Activated CD4-positive, alpha-beta memory T cell treated with anti-CD3 and anti-CD28 coated beads for 36 hours (primary cell): ENCODE results near the gene SHROOM3. TPM values are rescaled to one million over a fixed set of nuclear protein-coding genes. Genes with fewer than 3 reads are reported as not detected.

ENCODE experiments used
- CTCF ChIA-PET: fragments of 350-600 bp; sonication (Branson Sonifier 250); formaldehyde crosslinking; loops from one replicate; lab custom pipeline; 2021; ENCODE audit warnings: antibody characterized with exemption, inconsistent platforms; lab: Charles Lee
- POLR2A ChIA-PET: fragments of 350-600 bp; sonication (Branson Sonifier 250); formaldehyde crosslinking; loops from one replicate; lab custom pipeline; 2021; ENCODE audit warnings: antibody characterized with exemption; lab: Charles Lee
- DNase-seq: peaks from one replicate; pipeline ENCODE4 v3.0.0-alpha.2; 2020
- H3K27ac Mint-ChIP-seq: one replicate; pipeline ENCODE4 v1.8.0; 2021; ENCODE audit warnings: mixed read lengths
- H3K27me3 Mint-ChIP-seq: one replicate; pipeline ENCODE4 v1.8.0; 2021; ENCODE audit warnings: mixed read lengths
- H3K36me3 Mint-ChIP-seq: one replicate; pipeline ENCODE4 v1.8.0; 2021; ENCODE audit warnings: mixed read lengths
- H3K4me1 Mint-ChIP-seq: one replicate; pipeline ENCODE4 v1.8.0; 2021; ENCODE audit warnings: low read depth, mixed read lengths
- H3K4me3 Mint-ChIP-seq: one replicate; pipeline ENCODE4 v1.8.0; 2021; ENCODE audit warnings: mild to moderate bottlenecking, mixed read lengths
- H3K9me3 Mint-ChIP-seq: one replicate; pipeline ENCODE4 v1.8.0; 2021; ENCODE audit warnings: mixed read lengths
- intact Hi-C: fragments of 100-400 bp; cut with micrococcal nuclease; formaldehyde crosslinking; loops from one replicate; pipeline ENCODE4 v1.15.1; 2023
- total RNA-seq, 2 experiments: library from RNA; stranded (reverse); gene quantifications; one replicate each; pipeline ENCODE4 v1.2.3, GENCODE V29; 2021

SHROOM3 gene
- total RNA-seq, 2 experiments from 2014 or later, result not detected

DNA sequence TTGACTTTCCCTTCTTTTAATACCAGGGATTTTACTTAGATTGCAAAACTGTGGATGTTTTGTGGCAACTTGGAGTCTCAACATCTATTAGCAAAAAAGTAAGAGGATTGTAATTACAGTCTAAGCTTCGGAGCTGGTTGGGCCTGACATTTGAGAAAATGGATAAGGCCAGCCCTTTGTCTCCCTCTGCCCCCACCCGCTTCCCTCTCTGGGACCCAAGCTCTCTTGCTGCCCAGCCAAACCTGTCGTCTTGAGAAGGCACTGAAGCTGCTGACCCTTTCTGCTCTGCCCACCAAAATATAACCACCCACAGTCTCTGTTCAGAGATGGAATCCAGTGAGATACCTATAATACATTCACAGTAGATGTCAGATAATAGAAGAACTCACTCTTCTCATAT lies 49.6 kb downstream of the SHROOM3 start:
- no peak for DNase-seq
- H3K36me3 Mint-ChIP-seq, result no peaks in the 10 kb centered on the region
- no peak overlapping the region for H3K27ac Mint-ChIP-seq
- CTCF ChIA-PET, result no interaction called here
- H3K27me3 Mint-ChIP-seq, result peaks cover 12% of the 10 kb centered on the region
- H3K4me3 Mint-ChIP-seq, result no peak overlapping the region
- POLR2A ChIA-PET, result no interaction called here
- peaks cover 14% of the 10 kb centered on the region for H3K9me3 Mint-ChIP-seq
- H3K4me1 Mint-ChIP-seq, result no peaks in the 10 kb centered on the region
- intact Hi-C loops, result no loop called here

GRCh38 chr4:76485450-76485849 lies 50.4 kb downstream of the SHROOM3 start:
- Mint-ChIP-seq H3K9me3 (peaks cover 15% of the 10 kb centered on the region), H3K27ac (no peak overlapping the region), H3K27me3 (peaks cover 12% of the 10 kb centered on the region), H3K4me3 (no peak overlapping the region), H3K4me1 (no peaks in the 10 kb centered on the region), H3K36me3 (no peaks in the 10 kb centered on the region)
- CTCF ChIA-PET, result no interaction called here
- intact Hi-C loops, result no loop called here
- POLR2A ChIA-PET, result no interaction called here
- DNase-seq, result no peak

GRCh38 chr4:76486588-76487276 lies 51.7 kb downstream of the SHROOM3 start:
- DNase-seq, result no peak
- Mint-ChIP-seq H3K27me3 (peaks cover 6% of the 10 kb centered on the region), H3K36me3 (no peaks in the 10 kb centered on the region), H3K4me3 (no peak overlapping the region), H3K4me1 (no peaks in the 10 kb centered on the region), H3K27ac (no peak overlapping the region), H3K9me3 (peaks cover 11% of the 10 kb centered on the region)
- intact Hi-C loops, result no loop called here
- CTCF ChIA-PET, result no interaction called here
- POLR2A ChIA-PET, result no interaction called here

GRCh38 chr4:76487621-76488020 lies 52.6 kb downstream of the SHROOM3 start:
- H3K4me3 Mint-ChIP-seq, result no peak overlapping the region
- H3K27ac Mint-ChIP-seq, result no peak overlapping the region
- H3K9me3 Mint-ChIP-seq, result peaks cover 7% of the 10 kb centered on the region
- ChIA-PET POLR2A (no interaction called here), CTCF (interaction anchor here (0.8 kb wide), 1 partner anchor 308 kb away, joined by 3 read pairs; no protein-coding TSS in a partner anchor)
- H3K36me3 Mint-ChIP-seq, result no peaks in the 10 kb centered on the region
- intact Hi-C loops, result no loop called here
- no peaks in the 10 kb centered on the region for H3K4me1 Mint-ChIP-seq
- peaks cover 6% of the 10 kb centered on the region for H3K27me3 Mint-ChIP-seq
- DNase-seq, result no peak

GRCh38 chr4:76488455-76488854 lies 53.4 kb downstream of the SHROOM3 start:
- CTCF ChIA-PET, result interaction anchor here (0.6 kb wide), 1 partner anchor 309 kb away, joined by 3 read pairs; no protein-coding TSS in a partner anchor
- no peak overlapping the region for H3K27ac Mint-ChIP-seq
- intact Hi-C loops, result no loop called here
- POLR2A ChIA-PET, result no interaction called here
- peaks cover 8% of the 10 kb centered on the region for H3K27me3 Mint-ChIP-seq
- H3K9me3 Mint-ChIP-seq, result peaks cover 4% of the 10 kb centered on the region
- no peak overlapping the region for H3K4me3 Mint-ChIP-seq
- H3K36me3 Mint-ChIP-seq, result no peaks in the 10 kb centered on the region
- no peaks in the 10 kb centered on the region for H3K4me1 Mint-ChIP-seq
- no peak for DNase-seq

- Mint-ChIP-seq H3K9me3 (peaks cover 3% of the 10 kb centered on the region), H3K4me3 (no peak overlapping the region), H3K27ac (no peak overlapping the region), H3K4me1 (no peaks in the 10 kb centered on the region), H3K36me3 (no peaks in the 10 kb centered on the region), H3K27me3 (peaks cover 10% of the 10 kb centered on the region)
- CTCF ChIA-PET, result interaction anchor here (0.6 kb wide), 1 partner anchor 310 kb away, joined by 3 read pairs; no protein-coding TSS in a partner anchor
- intact Hi-C loops, result no loop called here
- DNase-seq, result no peak
- POLR2A ChIA-PET, result no interaction called here
Observed at GRCh38 chr4:76488888-76489685, 54.1 kb downstream of the SHROOM3 start.

DNA sequence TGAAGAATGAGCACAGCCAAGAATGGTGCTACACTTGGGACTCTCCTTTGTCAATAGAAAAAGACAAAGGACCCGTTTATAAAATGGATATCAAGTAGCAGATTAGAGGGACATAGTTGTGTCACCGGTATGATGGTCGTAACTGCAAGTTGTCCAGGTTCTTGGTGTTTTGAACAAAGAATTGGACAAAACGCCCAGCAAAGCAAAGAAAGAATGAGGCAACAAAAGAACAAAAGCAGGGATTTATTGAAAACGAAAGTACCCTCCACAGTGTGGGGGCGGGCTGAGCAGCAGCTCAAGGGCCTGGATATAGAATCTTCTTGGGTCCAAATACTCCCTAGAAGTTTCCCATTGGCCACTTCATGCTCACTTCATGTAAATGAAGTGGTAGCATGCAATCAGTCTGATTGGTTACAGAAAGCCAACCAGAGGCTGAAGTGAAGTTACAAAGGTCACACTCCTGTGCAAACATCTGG lies 54.7 kb downstream of the SHROOM3 start:
- peaks cover 14% of the 10 kb centered on the region for H3K27me3 Mint-ChIP-seq
- CTCF ChIA-PET, result no interaction called here
- intact Hi-C loops, result no loop called here

GRCh38 chr4:76492055-76492454 lies 57.0 kb downstream of the SHROOM3 start:
- ChIA-PET POLR2A (no interaction called here), CTCF (interaction anchor here (0.6 kb wide), 1 partner anchor 13 kb away, joined by 3 read pairs; no protein-coding TSS in a partner anchor)
- Mint-ChIP-seq H3K27ac (no peak overlapping the region), H3K36me3 (no peaks in the 10 kb centered on the region), H3K9me3 (peaks cover 3% of the 10 kb centered on the region), H3K4me1 (no peaks in the 10 kb centered on the region), H3K27me3 (peaks cover 10% of the 10 kb centered on the region), H3K4me3 (no peak overlapping the region)
- DNase-seq, result no peak
- intact Hi-C loops, result no loop called here

More for the DNA sequence above, 54.7 kb downstream of the SHROOM3 start:
- peaks cover 3% of the 10 kb centered on the region for H3K9me3 Mint-ChIP-seq
- POLR2A ChIA-PET, result no interaction called here
- H3K4me1 Mint-ChIP-seq, result no peaks in the 10 kb centered on the region
- H3K4me3 Mint-ChIP-seq, result no peak overlapping the region
- no peak for DNase-seq
- H3K27ac Mint-ChIP-seq, result no peak overlapping the region
- H3K36me3 Mint-ChIP-seq, result no peaks in the 10 kb centered on the region

- Mint-ChIP-seq H3K4me1 (no peaks in the 10 kb centered on the region), H3K4me3 (no peak overlapping the region), H3K36me3 (no peaks in the 10 kb centered on the region), H3K9me3 (peaks cover 3% of the 10 kb centered on the region), H3K27me3 (peaks cover 8% of the 10 kb centered on the region), H3K27ac (no peak overlapping the region)
- CTCF ChIA-PET, result no interaction called here
- intact Hi-C loops, result no loop called here
- DNase-seq, result no peak
- POLR2A ChIA-PET, result no interaction called here
Observed at GRCh38 chr4:76494243-76494642, 59.2 kb downstream of the SHROOM3 start.

- Mint-ChIP-seq H3K4me1 (no peaks in the 10 kb centered on the region), H3K27ac (no peak overlapping the region), H3K9me3 (no peaks in the 10 kb centered on the region), H3K27me3 (peaks cover 8% of the 10 kb centered on the region), H3K4me3 (no peak overlapping the region), H3K36me3 (no peaks in the 10 kb centered on the region)
- intact Hi-C loops, result no loop called here
- ChIA-PET POLR2A (no interaction called here), CTCF (no interaction called here)
- no peak for DNase-seq
Observed at GRCh38 chr4:76494871-76495590, 60.0 kb downstream of the SHROOM3 start.

- Mint-ChIP-seq H3K4me1 (no peaks in the 10 kb centered on the region), H3K36me3 (no peaks in the 10 kb centered on the region), H3K9me3 (no peaks in the 10 kb centered on the region), H3K4me3 (no peak overlapping the region), H3K27ac (no peak overlapping the region), H3K27me3 (peaks cover 6% of the 10 kb centered on the region)
- no peak for DNase-seq
- CTCF ChIA-PET, result interaction anchor here (1.8 to 2.0 kb wide), 2 partner anchors 67 to 319 kb away, joined by 4 to 10 read pairs; no protein-coding TSS in a partner anchor
- intact Hi-C loops, result no loop called here
- POLR2A ChIA-PET, result no interaction called here
Observed at GRCh38 chr4:76498550-76498949, 63.5 kb downstream of the SHROOM3 start.

- no peaks in the 10 kb centered on the region for H3K9me3 Mint-ChIP-seq
- no peak for DNase-seq
- peaks cover 3% of the 10 kb centered on the region for H3K27me3 Mint-ChIP-seq
- CTCF ChIA-PET, result interaction anchor here (1.2 to 2.0 kb wide), 3 partner anchors 10 to 320 kb away, joined by 3 to 10 read pairs (median 4); no protein-coding TSS in a partner anchor
- POLR2A ChIA-PET, result no interaction called here
- no peak overlapping the region for H3K27ac Mint-ChIP-seq
- H3K4me1 Mint-ChIP-seq, result no peaks in the 10 kb centered on the region
- no peak overlapping the region for H3K4me3 Mint-ChIP-seq
- H3K36me3 Mint-ChIP-seq, result no peaks in the 10 kb centered on the region
- intact Hi-C loops, result no loop called here
Observed at GRCh38 chr4:76499461-76499860, 64.4 kb downstream of the SHROOM3 start.
